ENCODE measurements around the gene TAS1R2. TPM values are rescaled to one million over a fixed set of nuclear protein-coding genes. Genes with fewer than 3 reads are reported as not detected.

The TAS1R2 gene
- total and polyA plus RNA-seq, 2 of the 13 experiments (the other 11 are each of a cell fraction or from before 2014, with no cell fraction given): not detected

GRCh38 chr1:18901952-18902522, 42.6 kb upstream of the TAS1R2 start:
- POLR2A ChIA-PET: interaction anchor here (0.9 to 3.2 kb wide), 12 partner anchors 9 to 237 kb away, joined by 3 to 13 read pairs (median 4); no protein-coding TSS in a partner anchor
- Histone ChIP-seq H3K27me3 (ENCODE audit: control insufficient read depth in 1 of 2, insufficient read depth in 2 of 2, low read length in 2 of 2) (no peaks in the 10 kb centered on the region), H3K27ac (ENCODE audit: extremely low read length, insufficient read depth, low read length) (peak overlapping the region; percentile 95), H3K9ac (ENCODE audit: insufficient read depth, low read depth, low read length) (peak overlapping the region; percentile 89), H2AFZ (ENCODE audit: low read length) (no peak overlapping the region), H3K4me2 (ENCODE audit: low read depth, low read length) (peak overlapping the region; percentile 97), H3K4me3 (replicated peaks in 1 of 3; ENCODE audit: insufficient read depth in 1 of 3, low read depth in 2 of 3, low read length in 3 of 3) (peak overlapping the region; percentile 81 to 95 (median 94)), H3K36me3 (replicated peaks in 1 of 2; ENCODE audit: control insufficient read depth in 1 of 2, insufficient read depth in 2 of 2, low read length in 2 of 2) (peaks cover 6 to 16% of the 10 kb centered on the region in 2 experiments; a peak in 4 of 5 replicates), H3K9me3 (ENCODE audit: low read length) (no peaks in the 10 kb centered on the region), H4K20me1 (ENCODE audit: insufficient read depth, low read length) (peaks cover 5% of the 10 kb centered on the region; the same call in 1 of the 2 replicates), H3K79me2 (ENCODE audit: insufficient read depth, low read length) (peaks cover 39% of the 10 kb centered on the region), H3K4me1 (ENCODE audit: insufficient read depth, low read length) (peaks cover 52% of the 10 kb centered on the region)
- CTCF ChIA-PET (ENCODE audit: low intra/inter-chr PET ratio, low total read pairs): interaction anchor here (1.7 kb wide), 1 partner anchor 18 kb away, joined by 5 read pairs; no protein-coding TSS in a partner anchor
- WGBS (ENCODE audit: low lambda C conversion rate): under 1% methylated on average over 17 of the region's 44 CpGs
- DNase-seq (ENCODE audit: low spot score) (no peak), FAIRE-seq (no peak), ATAC-seq (no peak; the same call in 2 of the 3 replicates)
- in situ Hi-C loops (cut with HindIII; ENCODE audit: extremely low pct_ligation_motif_present, low pct_unique_long_range_greater_than_20kb): no loop called here
- intact Hi-C loops (cut with micrococcal nuclease; ENCODE audit: unreplicated experiment): loop anchor here (2.0 kb wide), 2 partner anchors 17 to 109 kb away; no protein-coding TSS in a partner anchor
- BruUV-seq (replicated peaks): no TSS peak
- TF ChIP-seq ARID2 (CRISPR knock-in tag; IDR thresholded peaks at IDR 0.05; ENCODE audit: borderline replicate concordance) (0 out of 2 replicates have a peak, but pooled peaks have one; percentile 72), TOE1 (CRISPR knock-in tag; IDR thresholded peaks at IDR 0.05) (no peak), TRIM24 (CRISPR knock-in tag; IDR thresholded peaks at IDR 0.05) (no peak), ESRRA (CRISPR knock-in tag; IDR thresholded peaks at IDR 0.05; ENCODE audit: low read depth) (no peak), ARNT2 (CRISPR knock-in tag; IDR thresholded peaks at IDR 0.05; ENCODE audit: low read depth) (0 out of 2 replicates have a peak, but pooled peaks have one; percentile 44), POLR2AphosphoS2 (IDR thresholded peaks at IDR 0.05; ENCODE audit: low read depth, low read length) (no peak), ZFX (CRISPR knock-in tag; IDR thresholded peaks at IDR 0.05; ENCODE audit: low read depth) (peak; percentile 39), PRDM15 (CRISPR knock-in tag; IDR thresholded peaks at IDR 0.05) (peak; percentile 20; the same call in 1 of the 2 replicates), TOPORS (CRISPR knock-in tag; IDR thresholded peaks at IDR 0.05) (0 out of 2 replicates have a peak, but pooled peaks have one; percentile 42), RBFOX2 (IDR thresholded peaks at IDR 0.05; ENCODE audit: low read depth, low read length) (peak; percentile 98), ZNF773 (CRISPR knock-in tag; IDR thresholded peaks at IDR 0.05; ENCODE audit: borderline replicate concordance) (peak; percentile 47; the same call in 1 of the 2 replicates)
- TF ChIP-seq, protein P1, sequence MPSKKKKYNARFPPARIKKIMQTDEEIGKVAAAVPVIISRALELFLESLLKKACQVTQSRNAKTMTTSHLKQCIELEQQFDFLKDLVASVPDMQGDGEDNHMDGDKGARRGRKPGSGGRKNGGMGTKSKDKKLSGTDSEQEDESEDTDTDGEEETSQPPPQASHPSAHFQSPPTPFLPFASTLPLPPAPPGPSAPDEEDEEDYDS (CRISPR knock-in tag; IDR thresholded peaks at IDR 0.05): no peak
- TF ChIP-seq, protein P2, sequence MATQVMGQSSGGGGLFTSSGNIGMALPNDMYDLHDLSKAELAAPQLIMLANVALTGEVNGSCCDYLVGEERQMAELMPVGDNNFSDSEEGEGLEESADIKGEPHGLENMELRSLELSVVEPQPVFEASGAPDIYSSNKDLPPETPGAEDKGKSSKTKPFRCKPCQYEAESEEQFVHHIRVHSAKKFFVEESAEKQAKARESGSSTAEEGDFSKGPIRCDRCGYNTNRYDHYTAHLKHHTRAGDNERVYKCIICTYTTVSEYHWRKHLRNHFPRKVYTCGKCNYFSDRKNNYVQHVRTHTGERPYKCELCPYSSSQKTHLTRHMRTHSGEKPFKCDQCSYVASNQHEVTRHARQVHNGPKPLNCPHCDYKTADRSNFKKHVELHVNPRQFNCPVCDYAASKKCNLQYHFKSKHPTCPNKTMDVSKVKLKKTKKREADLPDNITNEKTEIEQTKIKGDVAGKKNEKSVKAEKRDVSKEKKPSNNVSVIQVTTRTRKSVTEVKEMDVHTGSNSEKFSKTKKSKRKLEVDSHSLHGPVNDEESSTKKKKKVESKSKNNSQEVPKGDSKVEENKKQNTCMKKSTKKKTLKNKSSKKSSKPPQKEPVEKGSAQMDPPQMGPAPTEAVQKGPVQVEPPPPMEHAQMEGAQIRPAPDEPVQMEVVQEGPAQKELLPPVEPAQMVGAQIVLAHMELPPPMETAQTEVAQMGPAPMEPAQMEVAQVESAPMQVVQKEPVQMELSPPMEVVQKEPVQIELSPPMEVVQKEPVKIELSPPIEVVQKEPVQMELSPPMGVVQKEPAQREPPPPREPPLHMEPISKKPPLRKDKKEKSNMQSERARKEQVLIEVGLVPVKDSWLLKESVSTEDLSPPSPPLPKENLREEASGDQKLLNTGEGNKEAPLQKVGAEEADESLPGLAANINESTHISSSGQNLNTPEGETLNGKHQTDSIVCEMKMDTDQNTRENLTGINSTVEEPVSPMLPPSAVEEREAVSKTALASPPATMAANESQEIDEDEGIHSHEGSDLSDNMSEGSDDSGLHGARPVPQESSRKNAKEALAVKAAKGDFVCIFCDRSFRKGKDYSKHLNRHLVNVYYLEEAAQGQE (IDR thresholded peaks at IDR 0.05; ENCODE audit: borderline replicate concordance in 1 of 2, low read depth in 1 of 2, low read length in 2 of 2): peak in 1 of 2 experiments; percentile 53; a peak in 1 of 4 replicates
- TF ChIP-seq, protein P3, sequence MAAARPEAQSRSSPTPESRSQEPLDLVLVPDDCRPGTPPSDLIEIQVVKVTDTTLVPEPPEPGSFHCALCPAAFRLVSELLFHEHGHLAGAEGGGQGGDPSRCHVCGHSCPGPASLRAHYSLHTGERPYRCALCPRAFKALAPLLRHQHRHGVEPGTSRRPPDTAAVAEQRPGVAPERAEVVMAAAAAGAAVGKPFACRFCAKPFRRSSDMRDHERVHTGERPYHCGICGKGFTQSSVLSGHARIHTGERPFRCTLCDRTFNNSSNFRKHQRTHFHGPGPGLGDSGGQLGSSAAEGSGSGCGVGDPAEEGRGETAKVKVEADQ (CRISPR knock-in tag; IDR thresholded peaks at IDR 0.05; ENCODE audit: borderline replicate concordance): 0 out of 2 replicates have a peak, but pooled peaks have one; percentile 48

Data from HepG2 (cell line).